GM12865 (cell line): ENCODE data around the gene CLDN8.

ENCODE experiments used
- DNase-seq: peaks from one replicate; pipeline ENCODE4 v3.0.0; 2010; ENCODE audit warnings: low read depth
- H3K4me3 ChIP-seq: 2 replicates; pipeline ENCODE4 v1.5.1; 2011; ENCODE audit warnings: mild to moderate bottlenecking, low read depth, low read length, control low read depth
- CTCF ChIP-seq: IDR thresholded peaks from 2 replicates; pipeline ENCODE4 v1.5.1; 2011; ENCODE audit warnings: low read length, control low read depth, low read depth, inconsistent platforms; ENCODE audit not compliant: insufficient read depth; ENCODE audit errors: missing control alignments

The CLDN8 gene

GRCh38 chr21:30207252-30207579 is 8.7 kb downstream of the CLDN8 start:
- no peak for TF ChIP-seq CTCF
- no peak overlapping the region for H3K4me3 ChIP-seq
- DNase-seq, result no peak

- no peak overlapping the region for H3K4me3 ChIP-seq
- no peak for DNase-seq
- no peak for TF ChIP-seq CTCF
Observed at GRCh38 chr21:30206551-30207251, 9.2 kb downstream of the CLDN8 start.

- no peak for TF ChIP-seq CTCF
- no peak for DNase-seq
- H3K4me3 ChIP-seq, result no peak overlapping the region
Observed at GRCh38 chr21:30200000-30200399, 15.9 kb downstream of the CLDN8 start.

- TF ChIP-seq CTCF, result peak; percentile 49
- peak; percentile 44 for DNase-seq
- no peak overlapping the region for H3K4me3 ChIP-seq
Observed at GRCh38 chr21:30194701-30195299, 21.1 kb downstream of the CLDN8 start.

GRCh38 chr21:30193201-30193600 is 22.7 kb downstream of the CLDN8 start:
- H3K4me3 ChIP-seq, result no peak overlapping the region
- no peak for TF ChIP-seq CTCF
- no peak for DNase-seq

GRCh38 chr21:30190554-30190953 is 25.3 kb downstream of the CLDN8 start:
- no peak for DNase-seq
- H3K4me3 ChIP-seq, result no peak overlapping the region
- TF ChIP-seq CTCF, result no peak

- DNase-seq, result no peak
- TF ChIP-seq CTCF, result no peak
- H3K4me3 ChIP-seq, result no peak overlapping the region
Observed at GRCh38 chr21:30189773-30190172, 26.1 kb downstream of the CLDN8 start.
